Measurements from ENCODE around the gene TBC1D14.
A peak's percentile ranks its signal among the peaks of the same experiment; 100 is the strongest.

DNA sequence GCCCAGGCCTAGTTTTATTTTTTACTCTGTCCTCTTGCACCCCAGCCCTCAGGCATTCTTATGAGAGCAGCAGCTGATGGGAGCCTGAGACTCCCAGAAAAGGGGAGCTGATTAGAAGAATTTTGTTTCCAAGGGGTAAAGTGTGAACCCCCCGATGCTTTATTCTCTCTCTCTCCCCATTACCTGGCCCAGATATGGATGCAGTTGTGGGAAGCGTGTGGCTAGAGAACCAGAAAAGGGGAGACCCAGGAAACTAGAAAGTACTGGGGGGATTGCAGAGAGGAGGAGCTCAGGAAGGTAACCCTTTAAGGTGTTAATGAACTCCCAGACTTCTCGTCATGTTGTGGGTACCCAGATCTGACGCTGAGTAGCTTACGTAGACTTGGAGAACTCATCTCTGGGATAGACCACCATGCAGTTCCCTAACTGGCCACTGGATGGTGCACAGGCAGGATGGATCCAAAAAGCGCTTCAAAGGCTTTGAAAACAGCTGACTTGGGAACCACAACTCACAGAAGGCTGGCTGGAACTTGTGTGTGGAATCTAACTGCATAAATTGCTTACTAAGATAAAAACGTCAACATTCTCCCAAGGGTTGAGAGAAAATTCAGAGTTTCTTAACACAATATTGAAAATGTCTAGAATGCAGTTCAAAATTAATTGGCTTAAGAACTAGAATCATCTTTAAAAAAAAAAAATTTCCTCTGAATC, 64.7 kb downstream of the TBC1D14 start:
- TF ChIP-seq NFIC (IDR thresholded peaks at IDR 0.05; ENCODE audit: borderline replicate concordance) (no peak), USF2 (IDR thresholded peaks at IDR 0.05; ENCODE audit: borderline replicate concordance, low read depth, low read length) (no peak), USF1 (IDR thresholded peaks at IDR 0.05; ENCODE audit: borderline replicate concordance, low read depth) (no peak), MAX (IDR thresholded peaks at IDR 0.05; ENCODE audit: low read depth) (no peak), JUND (IDR thresholded peaks at IDR 0.05) (no peak), CTCF (IDR thresholded peaks at IDR 0.05) (peak; percentile 89), FOXM1 (IDR thresholded peaks at IDR 0.05; ENCODE audit: low read depth) (no peak), RXRA (IDR thresholded peaks at IDR 0.05; ENCODE audit: borderline replicate concordance, low read depth) (no peak), MEF2A (IDR thresholded peaks at IDR 0.05; ENCODE audit: borderline replicate concordance, low read depth) (no peak)
